Loucy (cell line): ENCODE measurements around the gene DENND2D.

ENCODE experiments used
- CTCF ChIP-seq: fragments of 200-600 bp; sonication (generic); conservative IDR thresholded peaks from 2 replicates; pipeline ENCODE4 v1.5.1; 2014; ENCODE audit warnings: mild to moderate bottlenecking, antibody characterized with exemption, low read length
- EZH2phosphoT487 ChIP-seq: fragments of 200-600 bp; IDR thresholded peaks from 2 replicates; pipeline ENCODE4 v1.6.1; 2018; ENCODE audit warnings: antibody characterized with exemption, mild to moderate bottlenecking, moderate library complexity, borderline replicate concordance

DNA sequence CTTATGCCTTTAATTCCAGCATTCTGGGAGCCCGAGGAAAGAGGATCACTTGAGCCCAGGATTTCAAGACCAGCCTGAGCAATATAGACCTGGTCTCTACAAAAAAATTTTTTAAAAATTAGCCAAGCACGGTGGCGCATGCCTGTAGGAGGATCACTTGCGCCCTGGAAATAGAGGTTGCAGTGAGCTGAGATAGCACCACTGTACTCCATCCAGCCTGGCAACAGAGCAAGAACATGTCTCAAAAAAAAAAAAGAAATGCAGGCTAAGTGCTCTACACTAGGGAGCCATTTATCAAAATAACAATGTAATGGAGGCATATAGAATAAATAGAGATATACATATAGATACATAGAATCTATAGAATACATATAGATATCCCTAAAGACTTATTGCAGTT lies 37.1 kb downstream of the DENND2D start:
- no peak for TF ChIP-seq CTCF
- no peak for TF ChIP-seq EZH2phosphoT487
